A673 (cell line): ENCODE data around the gene JOSD2. TPM values are rescaled to one million over a fixed set of nuclear protein-coding genes. Genes with fewer than 3 reads are reported as not detected.

ENCODE experiments used
- BruUV-seq: library from RNA; stranded (reverse); fragments of 400-500 nt; replicated peaks from 2 replicates; lab custom pipeline; 2021; lab: Mats Ljungman, UMichigan
- CTCF ChIA-PET: fragments of 300-600 bp; sonication (Branson Sonifier 250); formaldehyde crosslinking; loops from one replicate; lab custom pipeline; 2022; ENCODE audit warnings: antibody characterized with exemption; lab: Charles Lee
- POLR2A ChIA-PET: fragments of 300-600 bp; sonication (Branson Sonifier 250); formaldehyde crosslinking; loops from one replicate; lab custom pipeline; 2022; ENCODE audit warnings: antibody characterized with exemption; ENCODE audit not compliant: low non-redundant PET; lab: Charles Lee
- DNase-seq: peaks from one replicate; pipeline ENCODE4 v3.0.0-alpha.2; 2015; ENCODE audit warnings: low spot score
- H3K27ac ChIP-seq: fragments of 200-600 bp; sonication (generic); 2 replicates; pipeline ENCODE4 v1.5.1; 2016; ENCODE audit warnings: mixed run types, low read depth, mild to moderate bottlenecking, mixed read lengths, antibody characterized with exemption, low read length; ENCODE audit not compliant: poor library complexity, severe bottlenecking
- H3K27me3 ChIP-seq: fragments of 200-600 bp; sonication (generic); replicated peaks from 2 replicates; pipeline ENCODE4 v1.6.1; 2017; ENCODE audit warnings: mixed run types, low read depth, mild to moderate bottlenecking, mixed read lengths, antibody characterized with exemption, low read length; ENCODE audit not compliant: insufficient read depth, poor library complexity
- H3K36me3 ChIP-seq: fragments of 200-600 bp; sonication (generic); 2 replicates; pipeline ENCODE4 v1.6.1; 2016; ENCODE audit warnings: mixed run types, mild to moderate bottlenecking, mixed read lengths, antibody characterized with exemption, low read length; ENCODE audit not compliant: insufficient read depth, poor library complexity, severe bottlenecking
- H3K4me1 ChIP-seq: fragments of 200-600 bp; sonication (generic); 2 replicates; pipeline ENCODE4 v1.6.1; 2017; ENCODE audit warnings: mixed run types, mild to moderate bottlenecking, mixed read lengths, antibody characterized with exemption, low read length; ENCODE audit not compliant: insufficient read depth, poor library complexity, severe bottlenecking
- H3K4me3 ChIP-seq: fragments of 200-600 bp; sonication (generic); 2 replicates; pipeline ENCODE4 v1.5.1; 2016; ENCODE audit warnings: low read depth, mixed run types, mild to moderate bottlenecking, mixed read lengths, low read length; ENCODE audit not compliant: poor library complexity, severe bottlenecking
- H3K9me3 ChIP-seq: fragments of 200-600 bp; sonication (generic); 2 replicates; pipeline ENCODE4 v1.6.1; 2016; ENCODE audit warnings: mixed run types, low read depth, mild to moderate bottlenecking, mixed read lengths, antibody characterized with exemption, low read length; ENCODE audit not compliant: poor library complexity, severe bottlenecking
- CTCF ChIP-seq: fragments of 300-800, 200-600 bp; sonication (generic); conservative IDR thresholded peaks from 2 replicates; pipeline ENCODE4 v1.5.1; 2017; ENCODE audit warnings: low read depth, mild to moderate bottlenecking, antibody characterized with exemption, low read length, moderate library complexity, mixed read lengths
- EZH2 ChIP-seq: fragments of 200-600 bp; sonication (generic); IDR thresholded peaks from 2 replicates; pipeline ENCODE4 v1.6.1; 2017; ENCODE audit warnings: borderline replicate concordance, low read depth, mild to moderate bottlenecking, mixed read lengths, antibody characterized with exemption, low read length; ENCODE audit not compliant: poor library complexity, severe bottlenecking
- intact Hi-C: fragments of 100-400 bp; cut with micrococcal nuclease; formaldehyde crosslinking; loops from one replicate; pipeline ENCODE4 v1.10.0; 2022; ENCODE audit not compliant: unreplicated experiment
- total RNA-seq: library from RNA; stranded (reverse); gene quantifications from 2 replicates; pipeline ENCODE4 v1.2.3, GENCODE V29; 2021

JOSD2 gene
- total RNA-seq, 1 experiment from 2014 or later: 26.8 TPM

- Histone ChIP-seq H3K27ac (no peak overlapping the region), H3K36me3 (no peaks in the 10 kb centered on the region), H3K4me1 (no peaks in the 10 kb centered on the region), H3K27me3 (peaks cover 27% of the 10 kb centered on the region), H3K9me3 (no peaks in the 10 kb centered on the region), H3K4me3 (no peak overlapping the region)
- no peak for DNase-seq
- ChIA-PET POLR2A (no interaction called here), CTCF (no interaction called here)
- intact Hi-C loops: no loop called here
- BruUV-seq: no TSS peak
- TF ChIP-seq CTCF (no peak), EZH2 (no peak)
These were observed 10.2 kb downstream of the JOSD2 start for GRCh38 chr19:50500753-50501151.

DNA sequence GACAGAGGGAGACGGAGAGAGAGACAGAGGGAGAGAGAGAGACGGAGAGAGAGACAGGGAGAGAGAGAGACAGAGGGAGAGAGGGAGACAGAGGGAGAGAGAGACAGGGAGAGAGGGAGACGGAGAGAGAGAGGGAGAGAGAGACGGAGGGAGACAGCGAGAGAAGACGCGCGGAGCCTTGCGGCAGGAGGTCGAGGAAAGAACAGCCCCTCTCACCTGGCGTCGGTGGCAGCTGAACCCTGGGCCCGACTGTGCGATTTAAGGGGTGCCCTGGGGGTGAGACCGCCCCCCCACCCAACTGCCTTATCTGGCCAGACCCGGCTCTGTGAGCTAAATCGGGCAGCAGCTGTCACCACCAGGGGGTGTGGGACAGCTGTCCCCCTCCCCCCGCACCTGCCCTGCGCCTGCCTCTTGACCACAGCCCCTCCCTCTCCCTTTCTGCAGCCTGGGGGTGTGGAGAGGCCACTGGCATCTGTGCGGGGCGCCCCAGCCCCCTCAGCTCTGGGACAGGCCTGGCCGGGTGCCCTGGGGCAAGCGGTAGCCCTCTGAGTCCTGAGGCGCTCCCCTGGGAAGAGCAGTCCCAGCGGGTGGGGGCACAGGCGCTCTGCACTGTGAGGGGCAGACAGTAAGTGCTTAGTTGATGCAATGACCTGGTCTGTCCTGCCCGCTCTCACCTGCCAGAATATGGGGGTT, 10.8 kb downstream of the JOSD2 start:
- no TSS peak for BruUV-seq
- no peaks in the 10 kb centered on the region for H3K36me3 ChIP-seq
- H3K4me1 ChIP-seq: no peaks in the 10 kb centered on the region
- no peak overlapping the region for H3K27ac ChIP-seq
- no peaks in the 10 kb centered on the region for H3K9me3 ChIP-seq
- H3K27me3 ChIP-seq: peaks cover 29% of the 10 kb centered on the region
- CTCF ChIA-PET: no interaction called here
- intact Hi-C loops: no loop called here
- no peak; the same call in 1 of the 2 replicates for TF ChIP-seq CTCF
- TF ChIP-seq EZH2: no peak
- no peak for DNase-seq
- no peak overlapping the region for H3K4me3 ChIP-seq
- POLR2A ChIA-PET: no interaction called here

GRCh38 chr19:50498219-50499056, 12.6 kb downstream of the JOSD2 start:
- POLR2A ChIA-PET: no interaction called here
- H3K27ac ChIP-seq: no peak overlapping the region
- intact Hi-C loops: no loop called here
- CTCF ChIA-PET: no interaction called here
- peaks cover 43% of the 10 kb centered on the region for H3K27me3 ChIP-seq
- no peak for DNase-seq
- no peaks in the 10 kb centered on the region for H3K9me3 ChIP-seq
- no peaks in the 10 kb centered on the region for H3K36me3 ChIP-seq
- H3K4me3 ChIP-seq: no peak overlapping the region
- no TSS peak for BruUV-seq
- no peaks in the 10 kb centered on the region for H3K4me1 ChIP-seq
- TF ChIP-seq CTCF: no peak
- no peak for TF ChIP-seq EZH2
